K562 (cell line): ENCODE data around the gene OR4D9. TPM values are rescaled to one million over a fixed set of nuclear protein-coding genes. Genes with fewer than 3 reads are reported as not detected.
A peak's percentile ranks its signal among the peaks of the same experiment; 100 is the strongest.

Source experiments
- BHLHE40 ChIP-seq: IDR thresholded peaks from 2 replicates; pipeline ENCODE4 v1.6.1; 2011; ENCODE audit warnings: low read length, improper control_type of control experiment
- CAMTA2 ChIP-seq: fragments of 250-450 bp; sonication (Bioruptor Pico); conservative IDR thresholded peaks from 2 replicates; pipeline ENCODE4 v1.5.1; 2022
- E2F6 ChIP-seq, 2 experiments: IDR thresholded peaks; 2 replicates each; pipeline ENCODE4 v1.6.1; 2011; ENCODE audit warnings: borderline replicate concordance in 1 of 2, control low read depth in 1 of 2, low read depth in 1 of 2, low read length in 1 of 2, mild to moderate bottlenecking in 1 of 2, mixed read lengths in 1 of 2, moderate library complexity in 1 of 2; ENCODE audit not compliant: insufficient read depth in 1 of 2, insufficient read length in 1 of 2, poor library complexity in 1 of 2, severe bottlenecking in 1 of 2; ENCODE audit errors: extremely low read depth in 1 of 2
- FOXO4 ChIP-seq: fragments of 450-650 bp; formaldehyde crosslinking; IDR thresholded peaks from 2 replicates; pipeline ENCODE4 v1.4.0; 2020; ENCODE audit warnings: mild to moderate bottlenecking, moderate library complexity
- HDAC2 ChIP-seq: fragments of 450-650 bp; IDR thresholded peaks from 2 replicates; pipeline ENCODE4 v1.6.1; 2016; ENCODE audit warnings: mild to moderate bottlenecking
- HMGXB4 ChIP-seq: sonication (generic); formaldehyde crosslinking; IDR thresholded peaks from 2 replicates; pipeline ENCODE4 v1.8.1; 2023; ENCODE audit warnings: mild to moderate bottlenecking, missing genetic modification reagents
- IRF9 ChIP-seq: fragments of 450-650 bp; IDR thresholded peaks from 2 replicates; pipeline ENCODE4 v1.6.1; 2016; ENCODE audit warnings: missing biosample characterization, missing genetic modification characterization
- NBN ChIP-seq: fragments of 450-650 bp; IDR thresholded peaks from 2 replicates; pipeline ENCODE4 v1.6.1; 2016; ENCODE audit warnings: low read depth, mild to moderate bottlenecking
- PCBP1 ChIP-seq: fragments of 200-400 bp; formaldehyde crosslinking; IDR thresholded peaks from 2 replicates; pipeline ENCODE4 v1.6.1; 2018; ENCODE audit warnings: mild to moderate bottlenecking, low read depth, low read length; ENCODE audit not compliant: poor library complexity, severe bottlenecking
- RUNX1 ChIP-seq: sonication (generic); IDR thresholded peaks from 2 replicates; pipeline ENCODE4 v1.6.1; 2016; ENCODE audit warnings: antibody characterized with exemption, low read depth
- SMARCA5 ChIP-seq: fragments of 450-650 bp; IDR thresholded peaks from 2 replicates; pipeline ENCODE4 v1.6.1; 2016
- TARDBP ChIP-seq: fragments of 450-650 bp; IDR thresholded peaks from 2 replicates; pipeline ENCODE4 v1.6.1; 2016
- TEAD4 ChIP-seq, 2 experiments: sonication (generic) in 1 of 2; formaldehyde crosslinking in 1 of 2; IDR thresholded peaks; 2 replicates each; pipeline versions ENCODE4 v1.6.1 to v1.8.0; 2012 to 2022; ENCODE audit warnings: borderline replicate concordance in 1 of 2, inconsistent platforms in 1 of 2, low read length in 1 of 2, mild to moderate bottlenecking in 1 of 2, missing genetic modification reagents in 1 of 2
- TSHZ1 ChIP-seq: fragments of 250-450 bp; sonication (Bioruptor Pico); IDR thresholded peaks from 2 replicates; pipeline ENCODE4 v1.4.0; 2020; ENCODE audit warnings: mild to moderate bottlenecking, moderate library complexity
- ZNF12 ChIP-seq: sonication (generic); formaldehyde crosslinking; IDR thresholded peaks from 2 replicates; pipeline ENCODE4 v1.4.0; 2020; ENCODE audit warnings: mild to moderate bottlenecking, missing genetic modification reagents
- ZNF239 ChIP-seq: fragments of 250-450 bp; sonication (Bioruptor Pico); IDR thresholded peaks from 2 replicates; pipeline ENCODE4 v1.4.0; 2020; ENCODE audit warnings: mild to moderate bottlenecking
- ZNF644 ChIP-seq: fragments of 200-800 bp; sonication (Bioruptor generic); IDR thresholded peaks from 2 replicates; pipeline ENCODE4 v1.6.1; 2016; ENCODE audit warnings: low read depth, missing genetic modification characterization, missing compliant biosample characterization
- polyA plus RNA-seq, 8 experiments: library from polyadenylated mRNA; depleted of rRNA in 4 of 8; stranded (reverse) in 5 of 8; unstranded in 3 of 8; fragments of >200 nt; fragmentation: Nextera tagmentation in 2 of 8; fragmentation: Illumina TruSeq in 1 of 8; extraction: Ambion mirVana in 2 of 8; extraction: Trizol in 1 of 8; gene quantifications; 2 replicates each; pipeline versions ENCODE4 v1.2.1 to v1.2.3, GENCODE V29; 2011 to 2014; ENCODE audit warnings: inconsistent platforms in 1 of 8, missing spikeins in 1 of 8
- total RNA-seq, 7 experiments: library from RNA; depleted of rRNA in 6 of 7; stranded (reverse); fragments of >200 nt in 6 of 7; fragmentation: Illumina TruSeq in 2 of 7; extraction: Trizol in 2 of 7; gene quantifications; 2 replicates each; pipeline versions ENCODE4 v1.2.1 to v1.2.3, GENCODE V29; 2011 to 2021; ENCODE audit warnings: low replicate concordance in 1 of 7

The OR4D9 gene
- total and polyA plus RNA-seq, 9 of the 15 experiments (the other 6 are each of a cell fraction or from before 2014, with no cell fraction given), result not detected

GRCh38 chr11:59550842-59551658, 39.7 kb downstream of the OR4D9 start (continued):
- TF ChIP-seq FOXO4 (0 out of 2 replicates have a peak, but pooled peaks have one; percentile 12), CAMTA2 (CRISPR knock-in tag) (0 out of 2 replicates have a peak, but pooled peaks have one; percentile 21), ZNF12 (CRISPR knock-in tag) (no peak), NBN (peak; percentile 25), HMGXB4 (CRISPR knock-in tag) (peak; percentile 84), RUNX1 (0 out of 2 replicates have a peak, but pooled peaks have one; percentile 31), TSHZ1 (CRISPR knock-in tag) (0 out of 2 replicates have a peak, but pooled peaks have one; percentile 35), SMARCA5 (peak; percentile 85; the same call in 1 of the 2 replicates), BHLHE40 (peak; percentile 98), IRF9 (peak; percentile 76; the same call in 1 of the 2 replicates), HDAC2 (peak; percentile 62; the same call in 1 of the 2 replicates), TEAD4 (IDR thresholded peaks at IDR 0.05; ENCODE audit: low read length) (peak; percentile 60; the same call in 1 of the 2 replicates), TEAD4 (CRISPR knock-in tag; IDR thresholded peaks at IDR 0.05; ENCODE audit: borderline replicate concordance) (no peak), TARDBP (peak; percentile 37), ZNF644 (tag) (peak; percentile 65; the same call in 1 of the 2 replicates), E2F6 (IDR thresholded peaks at IDR 0.05; ENCODE audit: borderline replicate concordance in 1 of 2, extremely low read depth in 1 of 2, insufficient read depth in 1 of 2, insufficient read length in 1 of 2, low read depth in 1 of 2, low read length in 1 of 2, poor library complexity in 1 of 2, severe bottlenecking in 1 of 2) (peak in 1 of 2 experiments; percentile 76), PCBP1 (no peak), ZNF239 (CRISPR knock-in tag) (no peak)
